HG03378 (cell line): ENCODE results near the gene KRT15.

Source experiments
- ATAC-seq: cut with Tn5 transposase; IDR thresholded peaks from one replicate; pipeline ENCODE4 v1.9.1; 2021; ENCODE audit warnings: mild to moderate bottlenecking, moderate library complexity; ENCODE audit not compliant: unreplicated experiment

The KRT15 gene

GRCh38 chr17:41518789-41519449 lies at the start of gene KRT15:
Gene KRT15, minus strand, starts transcription at chr17:41518890. Its CDS starts 63 bp downstream, at chr17:41518827.
- no peak for ATAC-seq

GRCh38 chr17:41567317-41567716 lies 48.6 kb upstream of the KRT15 start:
- no peak for ATAC-seq

GRCh38 chr17:41565338-41565737 lies 46.6 kb upstream of the KRT15 start:
- no peak for ATAC-seq

- no peak for ATAC-seq
Measured at GRCh38 chr17:41563607-41564170, 45.0 kb upstream of the KRT15 start.

GRCh38 chr17:41561554-41561953 lies 42.9 kb upstream of the KRT15 start:
- ATAC-seq: no peak

GRCh38 chr17:41559548-41559947 lies 40.9 kb upstream of the KRT15 start:
- no peak for ATAC-seq

- no peak for ATAC-seq
Measured at GRCh38 chr17:41556931-41557330, 38.2 kb upstream of the KRT15 start.

GRCh38 chr17:41556306-41556705 lies 37.6 kb upstream of the KRT15 start:
- no peak for ATAC-seq

- no peak for ATAC-seq
Measured at GRCh38 chr17:41555105-41555887, 36.6 kb upstream of the KRT15 start.

GRCh38 chr17:41553987-41554680 lies 35.4 kb upstream of the KRT15 start:
- ATAC-seq: no peak

GRCh38 chr17:41553176-41553575 lies 34.5 kb upstream of the KRT15 start:
- ATAC-seq: no peak

GRCh38 chr17:41552455-41552854 lies 33.8 kb upstream of the KRT15 start:
- no peak for ATAC-seq

GRCh38 chr17:41551365-41551764 lies 32.7 kb upstream of the KRT15 start:
- ATAC-seq: no peak

- ATAC-seq: no peak
Measured at GRCh38 chr17:41549596-41550039, 30.9 kb upstream of the KRT15 start.

GRCh38 chr17:41548844-41549595 lies 30.3 kb upstream of the KRT15 start:
- no peak for ATAC-seq

GRCh38 chr17:41547921-41548843 lies 29.5 kb upstream of the KRT15 start:
- ATAC-seq: no peak

- no peak for ATAC-seq
Measured at GRCh38 chr17:41547378-41547841, 28.7 kb upstream of the KRT15 start.

GRCh38 chr17:41546819-41547218 lies 28.1 kb upstream of the KRT15 start:
- ATAC-seq: no peak

- no peak for ATAC-seq
Measured at GRCh38 chr17:41545829-41546410, 27.2 kb upstream of the KRT15 start.
